ENCODE data around the gene ELOVL1.

The ELOVL1 gene

GRCh38 chr1:43352881-43353280 lies 14.9 kb downstream of the ELOVL1 start:
- no peak for DNase-seq

GRCh38 chr1:43352351-43352705 lies 15.5 kb downstream of the ELOVL1 start:
- DNase-seq, result no peak

GRCh38 chr1:43351421-43352350 lies 16.1 kb downstream of the ELOVL1 start:
- DNase-seq, result no peak

GRCh38 chr1:43350976-43351375 lies 16.8 kb downstream of the ELOVL1 start:
- no peak for DNase-seq

- DNase-seq, result no peak
These were observed 18.1 kb downstream of the ELOVL1 start for GRCh38 chr1:43349594-43350306.

- DNase-seq, result peak; percentile 51
These were observed 18.8 kb downstream of the ELOVL1 start for GRCh38 chr1:43348809-43349593.

GRCh38 chr1:43348343-43348808 lies 19.4 kb downstream of the ELOVL1 start:
- DNase-seq, result no peak

GRCh38 chr1:43346636-43347035 lies 21.2 kb downstream of the ELOVL1 start:
- no peak for DNase-seq

- no peak for DNase-seq
These were observed 22.7 kb downstream of the ELOVL1 start for GRCh38 chr1:43345120-43345519.

GRCh38 chr1:43344267-43344850 lies 23.5 kb downstream of the ELOVL1 start:
- DNase-seq, result no peak

- no peak for DNase-seq
These were observed 27.3 kb downstream of the ELOVL1 start for GRCh38 chr1:43340559-43340958.

- no peak for DNase-seq
These were observed 28.1 kb downstream of the ELOVL1 start for GRCh38 chr1:43339584-43340232.

GRCh38 chr1:43338001-43338400 lies 29.8 kb downstream of the ELOVL1 start:
- DNase-seq, result no peak

- DNase-seq, result no peak
These were observed 30.2 kb downstream of the ELOVL1 start, which contains the start of gene MPL for GRCh38 chr1:43337588-43337987. MPL (plus strand) TSS chr1:43337818; CDS start chr1:43337849, 31 bp downstream.

GRCh38 chr1:43334453-43335205 lies 33.2 kb downstream of the ELOVL1 start:
- no peak for DNase-seq

GRCh38 chr1:43331688-43332087 lies 36.1 kb downstream of the ELOVL1 start:
- no peak for DNase-seq

- DNase-seq, result no peak
These were observed 37.6 kb downstream of the ELOVL1 start for GRCh38 chr1:43329995-43330751.

GRCh38 chr1:43327549-43328292 lies 40.1 kb downstream of the ELOVL1 start:
- DNase-seq, result no peak

- DNase-seq, result no peak
These were observed 42.4 kb downstream of the ELOVL1 start for GRCh38 chr1:43325381-43325780.

- DNase-seq, result no peak
These were observed 43.0 kb downstream of the ELOVL1 start for GRCh38 chr1:43324810-43325209.

Data from NCI-H2081 treated with DMSO at 0.1 percent for 48 hours (cell line).